Endothelial cell of umbilical vein (primary cell): ENCODE measurements around the gene CDK5RAP2. TPM values are rescaled to one million over a fixed set of nuclear protein-coding genes. Genes with fewer than 3 reads are reported as not detected.

Experiments
- BruUV-seq: library from RNA; stranded (reverse); fragments of 400-500 nt; replicated peaks from 2 replicates; lab custom pipeline; 2021; lab: Mats Ljungman, UMichigan
- CTCF ChIA-PET: fragments of 300-600, 350-600 bp; sonication (Branson Sonifier 250); formaldehyde crosslinking; loops from one replicate; lab custom pipeline; 2021; ENCODE audit warnings: antibody characterized with exemption, inconsistent platforms; lab: Charles Lee
- POLR2A ChIA-PET: fragments of 300-600, 350-600 bp; sonication (Branson Sonifier 250); formaldehyde crosslinking; loops from one replicate; lab custom pipeline; 2021; ENCODE audit warnings: antibody characterized with exemption, inconsistent platforms; lab: Charles Lee
- DNase-seq: peaks from one replicate; pipeline ENCODE4 v3.0.0-alpha.2; 2011; ENCODE audit warnings: low read depth, low spot score
- FAIRE-seq: peaks from 2 replicates; lab custom pipeline; 2011; peaks lifted over from hg19 to GRCh38; lab: Jason Lieb, UNC
- H2AFZ ChIP-seq: 2 replicates; pipeline ENCODE4 v1.6.0; 2012; ENCODE audit warnings: low read depth, low read length, control low read depth, inconsistent platforms
- H3K27ac ChIP-seq: 2 replicates; pipeline ENCODE4 v1.5.1; 2011; ENCODE audit warnings: low read depth, mild to moderate bottlenecking, control low read depth, low read length, moderate library complexity; ENCODE audit not compliant: insufficient read depth
- H3K27me3 ChIP-seq, 2 experiments: 2 replicates each; pipeline versions ENCODE4 v1.6.0 to v1.6.1; 2011; ENCODE audit warnings: low read length in 2 of 2, mixed read lengths in 1 of 2; ENCODE audit not compliant: control insufficient read depth in 2 of 2, insufficient read depth in 2 of 2
- H3K36me3 ChIP-seq, 2 experiments: 2 replicates in 1 of 2; 3 replicates in 1 of 2; pipeline ENCODE4 v1.5.1; 2011; ENCODE audit warnings: low read length in 2 of 2, mild to moderate bottlenecking in 1 of 2, moderate library complexity in 1 of 2; ENCODE audit not compliant: control insufficient read depth in 2 of 2, insufficient read depth in 2 of 2; ENCODE audit errors: extremely low read depth in 1 of 2
- H3K4me1 ChIP-seq: 3 replicates; pipeline ENCODE4 v1.5.1; 2011; ENCODE audit warnings: mild to moderate bottlenecking, low read length; ENCODE audit not compliant: control insufficient read depth, insufficient read depth; ENCODE audit errors: extremely low read depth
- H3K4me2 ChIP-seq: 2 replicates; pipeline ENCODE4 v1.6.1; 2011; ENCODE audit warnings: low read length, control low read depth, mixed read lengths; ENCODE audit not compliant: insufficient read depth
- H3K4me3 ChIP-seq, 3 experiments: fragments of 200-600 bp in 1 of 3; sonication (generic), shearing (Covaris generic) in 1 of 3; replicated peaks in 1 of 3; 2 replicates each; pipeline ENCODE4 v1.5.1; 2011 to 2016; ENCODE audit warnings: control low read depth in 3 of 3, low read length in 3 of 3, mild to moderate bottlenecking in 2 of 3, inconsistent platforms in 1 of 3, low read depth in 1 of 3, moderate library complexity in 1 of 3; ENCODE audit not compliant: insufficient read depth in 1 of 3
- H3K79me2 ChIP-seq: 2 replicates; pipeline ENCODE4 v1.6.0; 2012; ENCODE audit warnings: low read length, inconsistent platforms; ENCODE audit not compliant: control insufficient read depth, insufficient read depth
- H3K9ac ChIP-seq: replicated peaks from 2 replicates; pipeline ENCODE3; 2011; ENCODE audit warnings: low read length, control low read depth; ENCODE audit not compliant: insufficient read depth; ENCODE audit errors: extremely low read depth
- H3K9me1 ChIP-seq: replicated peaks from 3 replicates; pipeline ENCODE4 v1.6.0; 2011; ENCODE audit warnings: mild to moderate bottlenecking, low read length; ENCODE audit not compliant: control insufficient read depth, insufficient read depth; ENCODE audit errors: extremely low read depth
- H3K9me3 ChIP-seq: replicated peaks from 2 replicates; pipeline ENCODE4 v1.5.1; 2012; ENCODE audit warnings: low read length, inconsistent platforms; ENCODE audit not compliant: control insufficient read depth, insufficient read depth
- H4K20me1 ChIP-seq: replicated peaks from 2 replicates; pipeline ENCODE3; 2011; ENCODE audit warnings: mild to moderate bottlenecking, low read length; ENCODE audit not compliant: control insufficient read depth, insufficient read depth; ENCODE audit errors: extremely low read depth
- CTCF ChIP-seq, 2 donors: IDR thresholded peaks; 1 replicate in 1 of 2; 2 replicates in 1 of 2; pipeline ENCODE4 v1.5.1; 2011; ENCODE audit warnings: low read length in 2 of 2, mild to moderate bottlenecking in 2 of 2, moderate library complexity in 2 of 2, control low read depth in 1 of 2, inconsistent platforms in 1 of 2, low read depth in 1 of 2; ENCODE audit not compliant: insufficient read depth in 1 of 2; ENCODE audit errors: extremely low read depth in 1 of 2
- EZH2 ChIP-seq: IDR thresholded peaks from 2 replicates; pipeline ENCODE4 v1.6.1; 2012; ENCODE audit warnings: borderline replicate concordance, low read depth, mild to moderate bottlenecking, moderate library complexity, low read length, inconsistent platforms; ENCODE audit not compliant: severe bottlenecking
- FOS ChIP-seq: IDR thresholded peaks from 2 replicates; pipeline ENCODE4 v1.6.1; 2011; ENCODE audit warnings: mild to moderate bottlenecking, low read length, moderate library complexity, borderline replicate concordance; ENCODE audit not compliant: insufficient read depth
- GATA2 ChIP-seq: IDR thresholded peaks from 2 replicates; pipeline ENCODE4 v1.7.0; 2011; ENCODE audit warnings: low read depth, mild to moderate bottlenecking, moderate library complexity, mixed read lengths, low read length; ENCODE audit not compliant: insufficient read length, insufficient read depth
- JUN ChIP-seq: IDR thresholded peaks from 2 replicates; pipeline ENCODE4 v1.6.1; 2011; ENCODE audit warnings: borderline replicate concordance, low read depth; ENCODE audit not compliant: insufficient read length, insufficient read depth
- MYC ChIP-seq: IDR thresholded peaks from one replicate; pipeline ENCODE4 v1.6.1; 2011; ENCODE audit warnings: mild to moderate bottlenecking, low read depth, low read length
- POLR2A ChIP-seq: IDR thresholded peaks from 2 replicates; pipeline ENCODE4 v1.6.1; 2012; ENCODE audit warnings: low read depth, mild to moderate bottlenecking, control low read depth, low read length
- POLR2AphosphoS5 ChIP-seq: IDR thresholded peaks from 2 replicates; pipeline ENCODE4 v1.6.1; 2012; ENCODE audit warnings: low read depth, mild to moderate bottlenecking, control low read depth, low read length, moderate library complexity; ENCODE audit not compliant: insufficient read depth
- dilution Hi-C: fragments of 300-500 bp; cut with MboI; formaldehyde crosslinking; loops from one replicate; pipeline ENCODE4 v1.15.0; 2019; ENCODE audit warnings: low sequenced_read_pairs; ENCODE audit not compliant: extremely low pct_ligation_motif_present
- intact Hi-C: fragments of 100-400 bp; cut with micrococcal nuclease; formaldehyde crosslinking; loops from one replicate; pipeline ENCODE4 v1.10.0; 2022
- polyA plus RNA-seq, 4 experiments: library from polyadenylated mRNA; depleted of rRNA in 3 of 4; stranded (reverse) in 3 of 4; unstranded in 1 of 4; fragments of >200 nt; gene quantifications; 2 replicates each; pipeline versions ENCODE4 v1.2.1 to v1.2.3, GENCODE V29; 2011 to 2012; ENCODE audit warnings: missing spikeins in 1 of 4
- total RNA-seq: library from RNA; stranded (reverse); gene quantifications from 2 replicates; pipeline ENCODE4 v1.2.3, GENCODE V29; 2021
- TF ChIP-seq, protein P1 (sequence below): IDR thresholded peaks from 2 replicates; pipeline ENCODE4 v1.6.1; 2011; ENCODE audit not compliant: insufficient read depth, insufficient read length

The CDK5RAP2 gene
- total and polyA plus RNA-seq, 2 donors (not counting 3 experiments of a cell fraction or from before 2014, with no cell fraction given), result 17.5 to 56.7 TPM

DNA sequence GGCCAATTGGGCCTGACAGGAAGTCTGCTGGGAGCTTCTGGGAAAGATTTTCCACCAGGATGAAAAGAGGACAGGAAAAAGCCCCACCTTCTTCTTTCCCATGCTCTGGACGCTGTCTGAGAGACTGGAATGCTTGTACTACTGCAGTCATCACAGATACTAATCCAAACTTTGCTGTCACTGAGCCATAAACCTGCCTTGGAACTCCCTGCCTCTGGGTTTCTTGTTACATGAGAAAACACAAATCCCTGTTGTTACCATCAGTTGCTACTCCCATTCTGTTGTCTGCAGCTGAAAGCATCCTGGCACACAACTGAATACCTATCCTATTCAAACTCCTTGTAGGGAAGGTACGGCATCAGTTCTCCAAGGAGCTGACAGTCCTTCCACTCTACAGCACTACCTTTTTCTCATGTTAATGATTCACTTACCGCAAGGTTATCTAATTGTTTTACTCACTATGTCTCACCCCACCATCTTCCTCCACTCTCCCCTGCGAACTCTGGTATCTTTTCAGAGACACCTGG lies 167.5 kb downstream of the CDK5RAP2 start:
- H3K4me3 ChIP-seq, result no peak overlapping the region
- dilution Hi-C loops (no loop called here), intact Hi-C loops (no loop called here)
- H3K27ac ChIP-seq, result no peak overlapping the region
- no peak for TF ChIP-seq GATA2
- TF ChIP-seq JUN, result no peak
- TF ChIP-seq POLR2AphosphoS5, result no peak
- TF ChIP-seq POLR2A, result no peak
- no peak for TF ChIP-seq CTCF (IDR thresholded peaks at IDR 0.05; ENCODE audit: extremely low read depth in 1 of 2, insufficient read depth in 1 of 2, low read depth in 1 of 2, low read length in 2 of 2)
- TF ChIP-seq MYC, result no peak
- no peak for TF ChIP-seq FOS
- TF ChIP-seq, protein P1, sequence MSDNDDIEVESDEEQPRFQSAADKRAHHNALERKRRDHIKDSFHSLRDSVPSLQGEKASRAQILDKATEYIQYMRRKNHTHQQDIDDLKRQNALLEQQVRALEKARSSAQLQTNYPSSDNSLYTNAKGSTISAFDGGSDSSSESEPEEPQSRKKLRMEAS, result no peak
- TF ChIP-seq EZH2, result no peak
- BruUV-seq, result no TSS peak
- ChIA-PET POLR2A (no interaction called here), CTCF (interaction anchor here (0.7 kb wide), 1 partner anchor 11 kb away, joined by 3 read pairs; no protein-coding TSS in a partner anchor)
- peaks cover 6 to 11% of the 10 kb centered on the region in 2 experiments for H3K36me3 ChIP-seq
- no peaks in the 10 kb centered on the region for H3K9me1 ChIP-seq
- no peaks in the 10 kb centered on the region for H3K27me3 ChIP-seq
- H3K9ac ChIP-seq, result no peak overlapping the region
- H3K79me2 ChIP-seq, result no peaks in the 10 kb centered on the region
- H3K9me3 ChIP-seq, result no peaks in the 10 kb centered on the region
- FAIRE-seq (no peak), DNase-seq (no peak)
- no peak overlapping the region for H3K4me2 ChIP-seq
- no peaks in the 10 kb centered on the region for H4K20me1 ChIP-seq
- H2AFZ ChIP-seq, result no peak overlapping the region
- no peaks in the 10 kb centered on the region for H3K4me1 ChIP-seq
